ENCODE measurements around the gene WWC1. TPM values are rescaled to one million over a fixed set of nuclear protein-coding genes. Genes with fewer than 3 reads are reported as not detected.

The WWC1 gene
- total RNA-seq, 8 experiments from 2014 or later: 5.6 to 74.1 (median 8.9) TPM

- in situ Hi-C loops (cut with MboI; ENCODE audit: low pct_unique_long_range_greater_than_20kb in 2 of 9, low sequenced_read_pairs in 9 of 9, unreplicated experiment in 9 of 9): no loop called here
- H3K4me1 ChIP-seq (replicated peaks in 1 of 2): no peaks in the 10 kb centered on the region
- WGBS, 10 experiments: 41 to 100% (median 73%) methylated on average over 1 to 3 of the region's 10 CpGs; no CpG with 5 or more reads in 1 of the 10 experiments
- H3K4me3 ChIP-seq: no peak overlapping the region
- H3K27ac ChIP-seq: no peak overlapping the region
- ATAC-seq (replicated peaks in 6 of 8): no peak
Observed at GRCh38 chr5:168417731-168418429, 126.4 kb downstream of the WWC1 start.

GRCh38 chr5:168420461-168420860 is 129.0 kb downstream of the WWC1 start:
- no peak overlapping the region for H3K4me3 ChIP-seq
- in situ Hi-C loops (cut with MboI; ENCODE audit: low pct_unique_long_range_greater_than_20kb in 2 of 9, low sequenced_read_pairs in 9 of 9, unreplicated experiment in 9 of 9): no loop called here
- no peak overlapping the region for H3K27ac ChIP-seq
- ATAC-seq (replicated peaks in 6 of 8): no peak
- no peaks in the 10 kb centered on the region for H3K4me1 ChIP-seq (replicated peaks in 1 of 2)
- WGBS, 10 experiments: 72 to 97% (median 93%) methylated on average over 1 to 8 of the region's 9 CpGs; no CpG with 5 or more reads in 3 of the 10 experiments

- Histone ChIP-seq H3K4me3 (no peak overlapping the region), H3K27ac (no peak overlapping the region), H3K4me1 (replicated peaks in 1 of 2) (peaks cover 0 to 8% of the 10 kb centered on the region in 2 donors)
- 20 to 93% (median 80%) methylated on average over 1 to 3 of the region's 4 CpGs; no CpG with 5 or more reads in 4 of the 10 experiments for WGBS, 10 experiments
- in situ Hi-C loops (cut with MboI; ENCODE audit: low pct_unique_long_range_greater_than_20kb in 2 of 9, low sequenced_read_pairs in 9 of 9, unreplicated experiment in 9 of 9): no loop called here
- ATAC-seq (replicated peaks in 6 of 8): peak in 1 of 8 experiments; percentile 26
Observed at GRCh38 chr5:168422431-168422830, 131.0 kb downstream of the WWC1 start.

- in situ Hi-C loops (cut with MboI; ENCODE audit: low pct_unique_long_range_greater_than_20kb in 2 of 9, low sequenced_read_pairs in 9 of 9, unreplicated experiment in 9 of 9): no loop called here
- Histone ChIP-seq H3K27ac (no peak overlapping the region), H3K4me3 (no peak overlapping the region), H3K4me1 (replicated peaks in 1 of 2) (peaks cover 0 to 8% of the 10 kb centered on the region in 2 donors)
- WGBS, 10 experiments: 89 to 90% methylated on average over 2 to 5 of the region's 9 CpGs; no CpG with 5 or more reads in 8 of the 10 experiments
- ATAC-seq (replicated peaks in 6 of 8): no peak
Observed at GRCh38 chr5:168423478-168423877, 132.0 kb downstream of the WWC1 start.

- WGBS, 10 experiments: 100% methylated on average over 1 to 2 of the region's 4 CpGs; no CpG with 5 or more reads in 7 of the 10 experiments
- in situ Hi-C loops (cut with MboI; ENCODE audit: low pct_unique_long_range_greater_than_20kb in 2 of 9, low sequenced_read_pairs in 9 of 9, unreplicated experiment in 9 of 9): no loop called here
- peak in 1 of 8 experiments; percentile 75 for ATAC-seq (replicated peaks in 6 of 8)
- Histone ChIP-seq H3K4me3 (no peak overlapping the region), H3K4me1 (replicated peaks in 1 of 2) (peaks cover 0 to 8% of the 10 kb centered on the region in 2 donors), H3K27ac (no peak overlapping the region)
Observed at GRCh38 chr5:168423971-168424370, 132.5 kb downstream of the WWC1 start.

GRCh38 chr5:168424594-168425323 is 133.3 kb downstream of the WWC1 start:
- peaks cover 0 to 8% of the 10 kb centered on the region in 2 donors for H3K4me1 ChIP-seq (replicated peaks in 1 of 2)
- H3K4me3 ChIP-seq: no peak overlapping the region
- 71 to 100% (median 94%) methylated on average over 1 to 2 of the region's 3 CpGs; no CpG with 5 or more reads in 3 of the 10 experiments for WGBS, 10 experiments
- no peak overlapping the region for H3K27ac ChIP-seq
- in situ Hi-C loops (cut with MboI; ENCODE audit: low pct_unique_long_range_greater_than_20kb in 2 of 9, low sequenced_read_pairs in 9 of 9, unreplicated experiment in 9 of 9): no loop called here
- ATAC-seq (replicated peaks in 6 of 8): no peak

GRCh38 chr5:168426007-168426863 is 134.8 kb downstream of the WWC1 start:
- in situ Hi-C loops (cut with MboI; ENCODE audit: low pct_unique_long_range_greater_than_20kb in 2 of 9, low sequenced_read_pairs in 9 of 9, unreplicated experiment in 9 of 9): no loop called here
- Histone ChIP-seq H3K4me3 (no peak overlapping the region), H3K27ac (no peak overlapping the region), H3K4me1 (replicated peaks in 1 of 2) (peaks cover 0 to 8% of the 10 kb centered on the region in 2 donors)
- whole genome bisulfite sequencing, 10 experiments: 86 to 100% (median 96%) methylated on average over 1 to 6 of the region's 17 CpGs; no CpG with 5 or more reads in 4 of the 10 experiments
- peak in 4 of 8 experiments; percentile 21 to 81 (median 58) for ATAC-seq (replicated peaks in 6 of 8)

GRCh38 chr5:168426864-168427172 is 135.4 kb downstream of the WWC1 start:
- no peak overlapping the region for H3K4me3 ChIP-seq
- in situ Hi-C loops (cut with MboI; ENCODE audit: low pct_unique_long_range_greater_than_20kb in 2 of 9, low sequenced_read_pairs in 9 of 9, unreplicated experiment in 9 of 9): no loop called here
- WGBS, 10 experiments: 29 to 100% (median 74%) methylated on average over 1 to 2 of the region's 5 CpGs; no CpG with 5 or more reads in 4 of the 10 experiments
- peaks cover 0 to 8% of the 10 kb centered on the region in 2 donors for H3K4me1 ChIP-seq (replicated peaks in 1 of 2)
- ATAC-seq (replicated peaks in 6 of 8): no peak
- H3K27ac ChIP-seq: no peak overlapping the region

- WGBS, 10 experiments: 48 to 100% (median 96%) methylated on average over 1 to 4 of the region's 4 CpGs
- Histone ChIP-seq H3K27ac (no peak overlapping the region), H3K4me3 (no peak overlapping the region), H3K4me1 (replicated peaks in 1 of 2) (peaks cover 0 to 8% of the 10 kb centered on the region in 2 donors)
- in situ Hi-C loops (cut with MboI; ENCODE audit: low pct_unique_long_range_greater_than_20kb in 2 of 9, low sequenced_read_pairs in 9 of 9, unreplicated experiment in 9 of 9): no loop called here
- ATAC-seq (replicated peaks in 6 of 8): no peak
Observed at GRCh38 chr5:168427224-168427623, 135.8 kb downstream of the WWC1 start.

- no peak for ATAC-seq (replicated peaks in 6 of 8)
- WGBS, 10 experiments: 81 to 100% (median 92%) methylated on average over 2 to 7 of the region's 10 CpGs; no CpG with 5 or more reads in 2 of the 10 experiments
- Histone ChIP-seq H3K4me1 (replicated peaks in 1 of 2) (peaks cover 0 to 8% of the 10 kb centered on the region in 2 donors), H3K4me3 (no peak overlapping the region), H3K27ac (no peak overlapping the region)
- in situ Hi-C loops (cut with MboI; ENCODE audit: low pct_unique_long_range_greater_than_20kb in 2 of 9, low sequenced_read_pairs in 9 of 9, unreplicated experiment in 9 of 9): no loop called here
Observed at GRCh38 chr5:168428552-168428951, 137.1 kb downstream of the WWC1 start.

- Histone ChIP-seq H3K4me3 (no peak overlapping the region), H3K27ac (no peak overlapping the region), H3K4me1 (replicated peaks in 1 of 2) (peaks cover 10 to 17% of the 10 kb centered on the region in 2 donors)
- no peak for ATAC-seq (replicated peaks in 6 of 8)
- in situ Hi-C loops (cut with MboI; ENCODE audit: low pct_unique_long_range_greater_than_20kb in 2 of 9, low sequenced_read_pairs in 9 of 9, unreplicated experiment in 9 of 9): no loop called here
- WGBS, 10 experiments: 80 to 100% (median 100%) methylated on average over 1 to 3 of the region's 4 CpGs; no CpG with 5 or more reads in 5 of the 10 experiments
Observed at GRCh38 chr5:168430296-168430695, 138.9 kb downstream of the WWC1 start.

GRCh38 chr5:168432903-168433302 is 141.5 kb downstream of the WWC1 start:
- ATAC-seq (replicated peaks in 6 of 8): no peak
- H3K4me1 ChIP-seq (replicated peaks in 1 of 2): peaks cover 9 to 10% of the 10 kb centered on the region in 2 donors
- H3K27ac ChIP-seq: no peak overlapping the region
- in situ Hi-C loops (cut with MboI; ENCODE audit: low pct_unique_long_range_greater_than_20kb in 2 of 9, low sequenced_read_pairs in 9 of 9, unreplicated experiment in 9 of 9): no loop called here
- WGBS, 10 experiments: 80 to 100% (median 93%) methylated on average over 1 to 2 of the region's 4 CpGs; no CpG with 5 or more reads in 5 of the 10 experiments
- no peak overlapping the region for H3K4me3 ChIP-seq

All from motor neuron (in vitro differentiated cells).